PC-9 (cell line): ENCODE results near the gene CAMTA1. TPM values are rescaled to one million over a fixed set of nuclear protein-coding genes. Genes with fewer than 3 reads are reported as not detected.

Experiments used
- BruUV-seq: library from RNA; stranded (reverse); fragments of 400-500 nt; replicated peaks from 2 replicates; lab custom pipeline; 2021; lab: Mats Ljungman, UMichigan
- CTCF ChIA-PET: fragments of 300-600 bp; sonication (Branson Sonifier 250); formaldehyde crosslinking; loops from one replicate; lab custom pipeline; 2022; ENCODE audit warnings: antibody characterized with exemption; lab: Charles Lee
- POLR2A ChIA-PET: fragments of 300-600 bp; sonication (Branson Sonifier 250); formaldehyde crosslinking; loops from one replicate; lab custom pipeline; 2022; ENCODE audit warnings: antibody characterized with exemption; ENCODE audit not compliant: unreplicated experiment; lab: Charles Lee
- DNase-seq, 2 experiments: peaks; one replicate each; pipeline versions ENCODE4 v3.0.0 to v3.0.0-alpha.2; 2015 to 2022; ENCODE audit warnings: mixed read lengths in 1 of 2
- H2AFZ ChIP-seq: fragments of 200-600 bp; sonication (generic); 2 replicates; pipeline ENCODE4 v1.8.1; 2017; ENCODE audit warnings: antibody characterized with exemption
- H3F3A ChIP-seq: fragments of 200-600 bp; sonication (generic); 2 replicates; pipeline ENCODE4 v1.8.1; 2017; ENCODE audit warnings: antibody characterized with exemption, mild to moderate bottlenecking, low read depth; ENCODE audit not compliant: insufficient read depth
- H3K27ac ChIP-seq: fragments of 200-600 bp; sonication (generic); 2 replicates; pipeline ENCODE4 v1.6.1; 2016; ENCODE audit warnings: mixed run types
- H3K27me3 ChIP-seq: fragments of 200-600 bp; sonication (generic); 2 replicates; pipeline ENCODE4 v1.6.1; 2016; ENCODE audit warnings: low read depth, mixed run types; ENCODE audit not compliant: insufficient read depth
- H3K36me3 ChIP-seq: fragments of 200-600 bp; sonication (generic); 2 replicates; pipeline ENCODE4 v1.6.1; 2016; ENCODE audit warnings: low read depth, mixed run types
- H3K4me1 ChIP-seq: fragments of 200-600 bp; sonication (generic); replicated peaks from 2 replicates; pipeline ENCODE4 v1.6.1; 2016; ENCODE audit warnings: mixed run types; ENCODE audit not compliant: insufficient read depth
- H3K4me2 ChIP-seq: fragments of 200-600 bp; sonication (generic); 2 replicates; pipeline ENCODE4 v1.6.1; 2017; ENCODE audit warnings: mixed run types
- H3K4me3 ChIP-seq: fragments of 200-600 bp; sonication (generic); 2 replicates; pipeline ENCODE4 v1.6.1; 2016; ENCODE audit warnings: mixed run types
- H3K79me2 ChIP-seq: fragments of 200-600 bp; sonication (generic); 2 replicates; pipeline ENCODE4 v1.6.1; 2017; ENCODE audit warnings: low read depth, mixed run types
- H3K9me2 ChIP-seq: fragments of 200-600 bp; sonication (generic); 2 replicates; pipeline ENCODE4 v1.8.1; 2017; ENCODE audit warnings: mild to moderate bottlenecking; ENCODE audit not compliant: insufficient read depth
- H3K9me3 ChIP-seq: fragments of 200-600 bp; sonication (generic); 2 replicates; pipeline ENCODE4 v1.8.1; 2016; ENCODE audit warnings: low read depth; ENCODE audit not compliant: insufficient read depth
- H4K20me1 ChIP-seq: fragments of 200-600 bp; sonication (generic); 2 replicates; pipeline ENCODE4 v1.8.1; 2017; ENCODE audit not compliant: insufficient read depth
- EZH2 ChIP-seq: fragments of 200-600 bp; sonication (generic); IDR thresholded peaks from 2 replicates; pipeline ENCODE4 v1.8.0; 2017; ENCODE audit warnings: antibody characterized with exemption, low read depth
- intact Hi-C: fragments of 100-400 bp; cut with micrococcal nuclease; formaldehyde crosslinking; loops from one replicate; pipeline ENCODE4 v1.10.0; 2022; ENCODE audit not compliant: unreplicated experiment
- total RNA-seq: library from RNA; stranded (reverse); gene quantifications from 2 replicates; pipeline ENCODE4 v1.2.3, GENCODE V29; 2021
- TF ChIP-seq, protein P1 (sequence below): fragments of 200-600 bp; sonication (generic); conservative IDR thresholded peaks from 2 replicates; pipeline ENCODE4 v1.6.1; 2017; ENCODE audit warnings: mixed run types, antibody characterized with exemption, mild to moderate bottlenecking, moderate library complexity

CAMTA1 gene
- total RNA-seq, 1 experiment from 2014 or later = 72.3 TPM

DNA sequence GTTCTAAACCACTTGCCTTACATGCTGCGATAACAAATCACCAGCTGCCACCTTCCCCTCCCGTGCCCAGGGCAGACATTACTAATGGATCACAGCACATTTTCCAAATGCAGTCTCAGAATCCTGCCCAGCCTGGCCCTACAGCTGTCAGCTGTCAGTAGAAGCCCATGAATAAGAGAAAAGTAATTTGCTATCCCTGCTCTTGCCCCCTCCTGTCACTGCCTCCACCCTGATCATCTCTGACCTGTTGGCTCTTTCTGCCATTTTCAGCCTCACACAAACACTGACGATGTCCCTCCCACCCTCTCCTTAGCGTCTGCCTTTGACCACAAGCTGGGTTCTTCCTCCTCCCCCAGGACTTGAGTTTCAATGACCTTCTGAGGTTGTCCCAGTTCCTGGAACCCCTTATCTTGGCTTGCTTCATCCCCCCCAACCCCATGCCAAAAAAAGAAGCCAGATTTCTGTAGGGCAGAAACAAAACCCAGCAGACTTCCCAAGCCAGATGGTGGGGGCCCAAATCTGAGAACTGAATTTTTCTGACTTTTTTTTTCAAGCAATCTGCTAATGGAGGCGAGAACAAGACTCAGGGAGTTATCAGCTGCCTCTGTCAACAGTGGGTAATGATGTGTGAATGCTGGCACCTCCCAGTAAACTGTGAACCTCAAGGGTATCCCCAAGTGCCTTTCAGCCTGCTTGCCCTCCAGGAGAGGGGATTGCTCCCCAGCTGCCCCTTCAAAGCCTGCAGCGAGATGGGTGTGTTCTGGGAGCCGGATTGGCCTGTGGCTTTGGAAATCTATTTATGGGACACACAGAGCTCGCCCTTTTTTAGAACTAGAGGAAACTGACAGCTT is 769.4 kb downstream of the CAMTA1 start:
- intact Hi-C loops = no loop called here
- Histone ChIP-seq H3K27me3 (peaks cover 39% of the 10 kb centered on the region), H3K27ac (no peak overlapping the region), H3K79me2 (no peaks in the 10 kb centered on the region), H2AFZ (no peak overlapping the region), H3K36me3 (no peaks in the 10 kb centered on the region), H4K20me1 (no peaks in the 10 kb centered on the region), H3K9me3 (no peaks in the 10 kb centered on the region), H3F3A (no peaks in the 10 kb centered on the region), H3K4me1 (no peaks in the 10 kb centered on the region), H3K9me2 (no peaks in the 10 kb centered on the region), H3K4me3 (no peak overlapping the region), H3K4me2 (no peak overlapping the region)
- TF ChIP-seq, protein P1, sequence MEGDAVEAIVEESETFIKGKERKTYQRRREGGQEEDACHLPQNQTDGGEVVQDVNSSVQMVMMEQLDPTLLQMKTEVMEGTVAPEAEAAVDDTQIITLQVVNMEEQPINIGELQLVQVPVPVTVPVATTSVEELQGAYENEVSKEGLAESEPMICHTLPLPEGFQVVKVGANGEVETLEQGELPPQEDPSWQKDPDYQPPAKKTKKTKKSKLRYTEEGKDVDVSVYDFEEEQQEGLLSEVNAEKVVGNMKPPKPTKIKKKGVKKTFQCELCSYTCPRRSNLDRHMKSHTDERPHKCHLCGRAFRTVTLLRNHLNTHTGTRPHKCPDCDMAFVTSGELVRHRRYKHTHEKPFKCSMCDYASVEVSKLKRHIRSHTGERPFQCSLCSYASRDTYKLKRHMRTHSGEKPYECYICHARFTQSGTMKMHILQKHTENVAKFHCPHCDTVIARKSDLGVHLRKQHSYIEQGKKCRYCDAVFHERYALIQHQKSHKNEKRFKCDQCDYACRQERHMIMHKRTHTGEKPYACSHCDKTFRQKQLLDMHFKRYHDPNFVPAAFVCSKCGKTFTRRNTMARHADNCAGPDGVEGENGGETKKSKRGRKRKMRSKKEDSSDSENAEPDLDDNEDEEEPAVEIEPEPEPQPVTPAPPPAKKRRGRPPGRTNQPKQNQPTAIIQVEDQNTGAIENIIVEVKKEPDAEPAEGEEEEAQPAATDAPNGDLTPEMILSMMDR = no peak
- no peak for TF ChIP-seq EZH2
- BruUV-seq = no TSS peak
- no peak for DNase-seq
- ChIA-PET CTCF (no interaction called here), POLR2A (no interaction called here)

DNA sequence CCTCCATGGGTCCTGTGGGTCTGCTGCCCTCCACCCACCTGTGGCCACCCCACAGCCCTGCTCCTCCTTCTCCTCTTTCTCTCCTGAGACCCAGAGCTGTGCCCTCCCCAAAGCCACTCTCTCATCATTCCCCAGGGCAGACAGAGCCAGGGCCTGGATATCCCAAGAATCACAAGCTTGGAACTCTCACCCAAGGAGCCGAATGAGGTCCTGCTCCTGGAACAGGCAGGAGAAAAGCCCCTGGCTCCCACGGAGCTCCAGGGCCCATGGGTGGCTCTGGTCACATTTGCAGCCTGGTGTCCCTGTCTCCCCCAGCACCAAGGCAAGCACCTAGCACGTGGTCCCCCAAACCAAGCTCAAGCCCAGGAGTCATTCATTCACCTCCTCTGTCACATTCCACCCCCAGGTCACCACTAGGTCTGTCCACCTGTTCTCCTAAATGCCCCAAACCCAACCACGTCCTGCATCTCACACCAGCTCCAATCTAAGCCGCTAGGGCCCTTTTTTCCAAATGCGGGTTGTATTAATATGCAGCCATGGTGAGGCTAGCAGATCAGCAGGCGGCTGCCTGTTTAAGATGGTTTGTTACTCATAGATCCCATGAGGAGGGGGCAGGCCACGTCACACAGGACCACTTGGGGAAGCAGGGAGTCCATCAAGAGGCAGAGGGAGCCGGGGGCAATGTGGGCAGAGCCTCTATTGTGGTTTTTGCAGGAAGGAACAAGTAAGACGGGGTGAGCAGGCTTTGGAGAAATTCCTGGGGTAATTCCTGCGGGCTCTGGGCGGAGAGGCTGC is 770.3 kb downstream of the CAMTA1 start:
- Histone ChIP-seq H3F3A (no peaks in the 10 kb centered on the region), H3K27ac (no peak overlapping the region), H3K36me3 (no peaks in the 10 kb centered on the region), H3K9me3 (no peaks in the 10 kb centered on the region), H2AFZ (no peak overlapping the region), H3K9me2 (no peaks in the 10 kb centered on the region), H4K20me1 (no peaks in the 10 kb centered on the region), H3K4me1 (no peaks in the 10 kb centered on the region), H3K4me2 (no peak overlapping the region), H3K4me3 (no peak overlapping the region), H3K79me2 (no peaks in the 10 kb centered on the region), H3K27me3 (peaks cover 47% of the 10 kb centered on the region)
- BruUV-seq = no TSS peak
- ChIA-PET POLR2A (no interaction called here), CTCF (no interaction called here)
- TF ChIP-seq, protein P1 = no peak
- TF ChIP-seq EZH2 = no peak
- intact Hi-C loops = no loop called here
- DNase-seq = peak in 1 of 2 experiments; percentile 58

DNA sequence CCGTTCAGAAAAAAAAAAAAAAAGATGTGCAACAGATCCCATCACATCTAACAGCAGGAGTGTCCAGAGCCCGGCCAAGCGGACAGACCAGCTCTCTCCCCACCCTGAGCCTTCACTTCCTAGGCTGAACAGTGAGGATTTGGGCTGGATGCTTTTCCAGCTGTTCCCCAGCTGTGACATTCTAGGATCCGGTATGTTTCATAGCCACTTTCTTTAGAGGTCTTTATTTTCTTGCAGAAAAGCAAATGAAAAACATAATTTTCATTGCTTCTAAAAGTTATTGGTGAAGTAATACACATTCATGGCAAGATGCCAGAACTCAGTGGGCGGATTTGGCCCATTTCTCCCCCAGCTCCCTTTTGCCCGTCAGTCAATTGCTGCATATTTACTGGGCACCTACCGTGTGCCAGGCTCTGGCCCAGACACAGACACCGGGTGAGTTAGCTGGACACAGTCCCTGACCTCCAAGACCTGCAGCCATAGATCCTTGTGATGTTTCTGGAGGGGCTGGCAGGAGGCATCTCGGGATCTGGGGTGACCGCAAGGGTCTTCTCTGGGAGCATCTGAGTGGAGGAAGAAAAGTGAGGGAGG is 772.1 kb downstream of the CAMTA1 start:
- Histone ChIP-seq H3K4me2 (no peak overlapping the region), H3K27me3 (peaks cover 61% of the 10 kb centered on the region), H3K4me3 (no peak overlapping the region), H3K79me2 (no peaks in the 10 kb centered on the region), H4K20me1 (no peaks in the 10 kb centered on the region), H3K27ac (no peak overlapping the region), H3K4me1 (no peaks in the 10 kb centered on the region), H2AFZ (no peak overlapping the region), H3F3A (no peaks in the 10 kb centered on the region), H3K36me3 (no peaks in the 10 kb centered on the region), H3K9me2 (no peaks in the 10 kb centered on the region), H3K9me3 (no peaks in the 10 kb centered on the region)
- POLR2A ChIA-PET = no interaction called here
- TF ChIP-seq, protein P1 = no peak
- TF ChIP-seq EZH2 = no peak
- no peak for DNase-seq
- intact Hi-C loops = no loop called here
- no TSS peak for BruUV-seq
- CTCF ChIA-PET = no interaction called here
